Measurements from ENCODE around the gene UBE2L3. TPM values are rescaled to one million over a fixed set of nuclear protein-coding genes. Genes with fewer than 3 reads are reported as not detected.

UBE2L3 gene
- polyA plus RNA-seq, 1 donor (not counting 4 experiments of a cell fraction or from before 2014, with no cell fraction given), result 80.8 TPM

DNA sequence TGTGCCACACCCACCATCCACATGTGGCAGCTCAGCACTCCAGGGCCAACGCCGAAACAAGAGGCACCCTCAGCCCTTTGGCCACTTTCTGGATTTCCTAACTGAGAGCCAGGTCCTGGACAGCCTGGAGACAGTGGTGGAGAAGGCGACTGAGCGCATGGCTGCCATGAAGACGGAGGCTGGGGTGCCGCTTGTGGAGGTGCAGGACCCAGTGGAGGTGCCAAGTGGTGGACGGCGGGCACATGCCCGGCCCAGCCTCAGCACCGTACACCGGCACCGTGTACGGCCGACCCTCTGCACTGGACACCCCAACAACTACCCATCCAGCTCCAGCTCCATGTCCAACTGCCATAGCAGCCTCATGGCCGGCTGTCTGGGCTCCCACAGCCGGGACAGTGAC, 66.6 kb downstream of the UBE2L3 start:
- Histone ChIP-seq H3K4me1 (ENCODE audit: control insufficient read depth, extremely low read depth, insufficient read depth, low read length) (peaks cover 7% of the 10 kb centered on the region), H2AFZ (ENCODE audit: control insufficient read depth, low read length) (no peak overlapping the region), H3K4me2 (ENCODE audit: control insufficient read depth, extremely low read depth, insufficient read depth, low read depth, low read length) (no peak overlapping the region), H3K36me3 (ENCODE audit: control insufficient read depth in 2 of 2, extremely low read depth in 1 of 2, insufficient read depth in 2 of 2, low read length in 2 of 2) (no peaks in the 10 kb centered on the region), H3K79me2 (ENCODE audit: control insufficient read depth, insufficient read depth, low read length) (peaks cover 7% of the 10 kb centered on the region), H3K27ac (ENCODE audit: control insufficient read depth, insufficient read depth, low read length) (no peak overlapping the region), H3K4me3 (ENCODE audit: control insufficient read depth in 2 of 3, extremely low read depth in 1 of 3, insufficient read depth in 2 of 3, low read depth in 1 of 3, low read length in 3 of 3) (no peak overlapping the region), H3K9ac (ENCODE audit: control insufficient read depth, extremely low read depth, insufficient read depth, low read length) (no peak overlapping the region), H3K27me3 (ENCODE audit: control insufficient read depth, extremely low read depth, insufficient read depth, low read length) (no peaks in the 10 kb centered on the region), H4K20me1 (ENCODE audit: control insufficient read depth, extremely low read depth, insufficient read depth, low read length) (no peaks in the 10 kb centered on the region), H3K9me3 (ENCODE audit: control insufficient read depth, low read depth, low read length) (no peaks in the 10 kb centered on the region), H3K9me1 (ENCODE audit: control insufficient read depth, extremely low read depth, insufficient read depth, low read length) (no peaks in the 10 kb centered on the region)
- dilution Hi-C loops (cut with MboI; ENCODE audit: extremely low pct_ligation_motif_present, low sequenced_read_pairs), result no loop called here
- no peak for FAIRE-seq
- no peak for DNase-seq (ENCODE audit: low read depth, low spot score)
- TF ChIP-seq, protein P1, sequence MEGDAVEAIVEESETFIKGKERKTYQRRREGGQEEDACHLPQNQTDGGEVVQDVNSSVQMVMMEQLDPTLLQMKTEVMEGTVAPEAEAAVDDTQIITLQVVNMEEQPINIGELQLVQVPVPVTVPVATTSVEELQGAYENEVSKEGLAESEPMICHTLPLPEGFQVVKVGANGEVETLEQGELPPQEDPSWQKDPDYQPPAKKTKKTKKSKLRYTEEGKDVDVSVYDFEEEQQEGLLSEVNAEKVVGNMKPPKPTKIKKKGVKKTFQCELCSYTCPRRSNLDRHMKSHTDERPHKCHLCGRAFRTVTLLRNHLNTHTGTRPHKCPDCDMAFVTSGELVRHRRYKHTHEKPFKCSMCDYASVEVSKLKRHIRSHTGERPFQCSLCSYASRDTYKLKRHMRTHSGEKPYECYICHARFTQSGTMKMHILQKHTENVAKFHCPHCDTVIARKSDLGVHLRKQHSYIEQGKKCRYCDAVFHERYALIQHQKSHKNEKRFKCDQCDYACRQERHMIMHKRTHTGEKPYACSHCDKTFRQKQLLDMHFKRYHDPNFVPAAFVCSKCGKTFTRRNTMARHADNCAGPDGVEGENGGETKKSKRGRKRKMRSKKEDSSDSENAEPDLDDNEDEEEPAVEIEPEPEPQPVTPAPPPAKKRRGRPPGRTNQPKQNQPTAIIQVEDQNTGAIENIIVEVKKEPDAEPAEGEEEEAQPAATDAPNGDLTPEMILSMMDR (optimal IDR thresholded peaks at IDR 0.05 in 1 of 3, IDR thresholded peaks at IDR 0.05 in 1 of 3, conservative IDR thresholded peaks at IDR 0.05 in 1 of 3; ENCODE audit: extremely low read depth in 1 of 3, insufficient read depth in 2 of 3, low read length in 3 of 3), result no peak
- TF ChIP-seq EZH2 (IDR thresholded peaks at IDR 0.05; ENCODE audit: low read length), result no peak

DNA sequence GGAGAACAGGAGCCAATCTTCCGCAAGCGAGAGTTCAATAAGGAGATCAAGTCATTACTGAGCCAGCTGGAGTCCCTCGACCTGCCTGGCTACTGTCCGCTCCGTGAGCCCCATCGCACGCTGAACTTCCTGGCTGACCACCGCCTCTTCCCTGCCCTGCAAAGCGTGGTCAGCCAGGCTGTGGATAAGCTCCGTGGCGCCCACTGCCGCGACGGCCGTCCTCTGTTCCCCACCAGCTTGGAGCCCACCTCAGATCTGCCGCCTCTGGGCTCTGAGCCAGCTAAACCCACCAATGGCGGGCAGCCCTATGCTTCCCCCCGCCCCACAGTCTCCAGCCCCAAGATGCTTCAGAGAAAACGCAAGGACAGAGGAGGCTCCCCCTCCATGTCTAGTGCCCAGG, 67.3 kb downstream of the UBE2L3 start:
- no peaks in the 10 kb centered on the region for H3K36me3 ChIP-seq (ENCODE audit: control insufficient read depth in 2 of 2, extremely low read depth in 1 of 2, insufficient read depth in 2 of 2, low read length in 2 of 2)
- TF ChIP-seq, protein P1 (optimal IDR thresholded peaks at IDR 0.05 in 1 of 3, IDR thresholded peaks at IDR 0.05 in 1 of 3, conservative IDR thresholded peaks at IDR 0.05 in 1 of 3; ENCODE audit: extremely low read depth in 1 of 3, insufficient read depth in 2 of 3, low read length in 3 of 3), result no peak
- TF ChIP-seq EZH2 (IDR thresholded peaks at IDR 0.05; ENCODE audit: low read length), result no peak
- no peak overlapping the region for H3K4me2 ChIP-seq (ENCODE audit: control insufficient read depth, extremely low read depth, insufficient read depth, low read depth, low read length)
- FAIRE-seq, result no peak
- H3K4me3 ChIP-seq (ENCODE audit: control insufficient read depth in 2 of 3, extremely low read depth in 1 of 3, insufficient read depth in 2 of 3, low read depth in 1 of 3, low read length in 3 of 3), result no peak overlapping the region
- dilution Hi-C loops (cut with MboI; ENCODE audit: extremely low pct_ligation_motif_present, low sequenced_read_pairs), result no loop called here
- no peaks in the 10 kb centered on the region for H4K20me1 ChIP-seq (ENCODE audit: control insufficient read depth, extremely low read depth, insufficient read depth, low read length)
- H3K9ac ChIP-seq (ENCODE audit: control insufficient read depth, extremely low read depth, insufficient read depth, low read length), result no peak overlapping the region
- no peak overlapping the region for H3K27ac ChIP-seq (ENCODE audit: control insufficient read depth, insufficient read depth, low read length)
- H3K4me1 ChIP-seq (ENCODE audit: control insufficient read depth, extremely low read depth, insufficient read depth, low read length), result peaks cover 7% of the 10 kb centered on the region
- no peak for DNase-seq (ENCODE audit: low read depth, low spot score)
- H3K9me1 ChIP-seq (ENCODE audit: control insufficient read depth, extremely low read depth, insufficient read depth, low read length), result no peaks in the 10 kb centered on the region
- H2AFZ ChIP-seq (ENCODE audit: control insufficient read depth, low read length), result no peak overlapping the region
- H3K9me3 ChIP-seq (ENCODE audit: control insufficient read depth, low read depth, low read length), result no peaks in the 10 kb centered on the region
- H3K27me3 ChIP-seq (ENCODE audit: control insufficient read depth, extremely low read depth, insufficient read depth, low read length), result no peaks in the 10 kb centered on the region
- no peaks in the 10 kb centered on the region for H3K79me2 ChIP-seq (ENCODE audit: control insufficient read depth, insufficient read depth, low read length)
